ENCODE measurements around the gene TMEFF1.
"Not testable (repeated sequence)": the region's sequence is repeated elsewhere in the genome, so short reads cannot be mapped to it uniquely, and the experiment has no call there.

TMEFF1 gene, protein sequence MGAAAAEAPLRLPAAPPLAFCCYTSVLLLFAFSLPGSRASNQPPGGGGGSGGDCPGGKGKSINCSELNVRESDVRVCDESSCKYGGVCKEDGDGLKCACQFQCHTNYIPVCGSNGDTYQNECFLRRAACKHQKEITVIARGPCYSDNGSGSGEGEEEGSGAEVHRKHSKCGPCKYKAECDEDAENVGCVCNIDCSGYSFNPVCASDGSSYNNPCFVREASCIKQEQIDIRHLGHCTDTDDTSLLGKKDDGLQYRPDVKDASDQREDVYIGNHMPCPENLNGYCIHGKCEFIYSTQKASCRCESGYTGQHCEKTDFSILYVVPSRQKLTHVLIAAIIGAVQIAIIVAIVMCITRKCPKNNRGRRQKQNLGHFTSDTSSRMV

DNA sequence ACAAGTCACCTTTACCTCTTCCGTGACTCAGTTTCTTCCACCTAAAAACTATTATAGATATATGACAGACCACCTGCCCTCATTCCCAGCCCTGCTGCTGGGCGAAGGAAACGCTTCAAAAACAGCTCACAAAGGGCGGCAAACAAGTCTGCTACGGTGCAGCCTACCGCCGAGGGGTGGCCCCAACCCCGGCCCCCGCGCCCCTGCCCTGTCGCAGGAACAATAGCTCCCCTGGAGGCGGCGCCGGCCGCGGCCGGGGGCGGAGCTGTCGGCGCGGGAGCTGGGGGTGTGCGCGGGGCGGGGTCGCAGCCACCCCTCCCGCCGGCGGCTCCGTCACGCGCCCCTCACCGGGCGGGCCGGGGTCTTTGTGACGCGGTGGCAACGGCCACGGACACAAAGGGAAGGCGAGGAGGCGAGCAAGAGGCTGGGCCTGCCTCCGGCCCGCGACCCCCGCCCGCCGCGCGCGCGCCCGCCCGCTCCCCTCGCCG is at the start of gene TMEFF1:
Gene TMEFF1, plus strand, starts transcription at position 362 of the 488 bp plus-strand sequence. CDS start 396 bp downstream, outside the sequence.
- H3K27ac ChIP-seq = no peak within 1 kb of the TSS
- no peak for DNase-seq (ENCODE audit: low read depth, low spot score)

DNA sequence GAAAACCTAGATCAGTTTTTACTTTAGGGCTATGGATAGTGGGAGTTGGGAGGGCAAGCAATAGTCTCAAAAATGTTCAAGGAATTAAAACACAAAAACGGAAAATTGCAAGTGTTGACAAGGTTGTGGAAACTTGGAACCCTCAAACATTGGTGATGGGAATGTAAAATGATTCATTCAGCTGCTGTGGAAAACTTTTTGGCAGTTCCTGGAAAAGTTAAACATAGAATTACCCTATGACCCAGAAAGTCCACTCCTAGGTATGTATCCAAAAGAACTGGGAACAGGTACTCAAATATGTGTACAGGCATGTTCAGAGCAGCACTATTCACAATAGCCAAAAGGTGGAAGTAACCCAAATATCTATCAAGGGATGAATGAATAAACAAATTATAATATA is 47.2 kb upstream of the TMEFF1 start:
- peak overlapping the region; percentile 98 for H3K27ac ChIP-seq
- DNase-seq (ENCODE audit: low read depth, low spot score) = no peak

DNA sequence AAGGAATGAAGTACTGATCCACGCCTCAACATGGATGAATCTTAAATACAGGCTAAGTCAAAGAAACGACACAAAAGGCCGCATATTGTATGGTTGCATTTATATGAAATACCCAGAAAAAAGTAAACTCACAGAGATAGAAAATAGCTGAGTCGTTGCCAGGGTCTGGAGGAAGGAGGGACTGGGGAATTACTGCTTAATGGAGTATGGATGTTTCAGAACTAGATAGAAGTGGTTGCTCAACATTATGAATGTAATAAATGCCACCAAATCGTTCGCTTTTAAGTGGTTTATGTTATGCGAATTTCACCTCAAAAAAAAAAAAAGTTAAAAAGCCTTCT is 46.8 kb upstream of the TMEFF1 start:
- H3K27ac ChIP-seq = peak overlapping the region; percentile 98
- no peak for DNase-seq (ENCODE audit: low read depth, low spot score)

- DNase-seq (ENCODE audit: low read depth, low spot score) = no peak
- H3K27ac ChIP-seq = peak within 1 kb of the TSS; percentile 98
Observed at GRCh38 chr9:100426530-100427365, 46.2 kb upstream of the TMEFF1 start, which contains the start of gene MSANTD3. Gene MSANTD3 (plus strand): TSS chr9:100427143. CDS start chr9:100441939, 14,796 bp downstream.

DNA sequence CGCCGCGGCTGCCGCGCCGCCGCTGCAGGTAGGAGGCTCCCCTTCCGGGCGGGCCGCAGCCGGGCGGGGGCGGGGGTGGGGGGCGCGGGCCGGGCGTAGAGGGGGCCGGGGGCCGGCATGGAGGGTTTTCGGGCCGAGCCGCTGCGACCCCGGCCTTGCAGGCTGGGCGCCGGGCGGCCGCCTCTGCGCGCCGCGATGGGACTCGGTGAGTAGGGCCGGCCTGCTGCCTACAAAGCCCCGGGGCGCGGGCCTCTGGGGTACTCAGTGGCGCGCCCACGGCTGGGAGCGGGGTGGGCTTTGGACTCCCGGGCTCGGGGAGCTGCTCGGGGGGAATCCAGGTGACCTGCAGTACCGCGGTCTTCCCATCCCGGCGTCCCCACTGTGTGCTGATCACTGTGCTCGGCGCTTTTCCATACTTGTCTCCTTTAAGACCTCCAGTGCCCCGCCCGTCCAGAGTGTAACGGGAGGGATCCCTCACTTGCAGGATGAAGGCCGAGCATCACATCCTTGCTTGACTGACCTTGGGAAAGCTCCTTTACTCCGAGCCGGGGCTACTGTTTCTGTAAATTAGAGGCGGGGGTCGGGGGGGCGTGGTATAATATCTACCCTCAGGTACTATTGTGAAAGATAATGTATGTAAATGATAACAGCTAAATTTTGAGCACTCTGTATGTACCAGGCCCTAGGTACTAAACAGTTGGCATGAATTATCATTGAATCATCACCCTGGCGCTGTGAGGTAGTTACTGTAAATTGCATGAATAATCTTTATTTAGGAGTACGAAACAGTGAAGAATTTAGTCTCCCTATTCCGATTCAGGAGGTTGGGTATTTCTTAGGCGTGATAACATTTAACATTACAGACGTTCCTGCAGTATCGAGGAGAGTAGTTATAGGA is 45.3 kb upstream of the TMEFF1 start:
- no peak for DNase-seq (ENCODE audit: low read depth, low spot score)
- peak overlapping the region; percentile 98 for H3K27ac ChIP-seq

DNA sequence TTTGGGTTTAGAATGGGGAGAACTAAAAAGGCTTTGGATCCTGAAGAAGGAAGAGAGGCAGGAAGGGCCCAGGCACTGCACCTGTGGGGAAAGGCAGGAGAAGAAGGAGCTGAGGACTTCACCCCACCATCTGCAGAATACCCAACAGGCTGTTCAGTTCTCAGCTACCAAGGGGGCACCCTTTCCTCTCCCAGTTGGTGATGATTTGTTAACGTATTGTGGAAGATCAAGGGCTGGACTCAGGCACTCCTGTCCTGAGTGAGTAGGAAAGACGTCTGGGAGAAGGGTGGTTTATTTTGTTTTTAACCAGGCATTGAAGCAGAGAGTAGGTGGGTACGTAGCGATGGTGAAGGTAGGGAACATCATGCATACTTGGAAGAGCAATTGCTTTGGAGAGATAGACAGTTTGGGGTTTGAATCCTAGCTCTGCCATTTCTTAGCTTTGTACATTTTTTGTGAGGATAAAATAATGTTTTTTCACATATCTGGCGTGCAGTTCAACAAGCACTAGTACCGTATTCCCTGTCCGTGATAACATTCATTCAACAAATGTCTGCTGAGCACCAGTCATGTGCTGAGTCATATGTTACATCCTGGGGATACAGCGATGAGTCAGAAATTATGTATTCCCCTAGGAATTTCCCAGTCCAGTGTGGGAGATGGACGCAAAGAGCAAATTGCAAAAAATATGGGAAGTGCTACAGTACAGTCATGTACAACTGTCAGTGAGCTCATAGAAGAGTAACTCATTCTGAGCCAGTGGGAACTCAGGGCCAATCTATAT is 43.9 kb upstream of the TMEFF1 start:
- peak overlapping the region; percentile 98 for H3K27ac ChIP-seq
- DNase-seq (ENCODE audit: low read depth, low spot score) = peak; percentile 96

DNA sequence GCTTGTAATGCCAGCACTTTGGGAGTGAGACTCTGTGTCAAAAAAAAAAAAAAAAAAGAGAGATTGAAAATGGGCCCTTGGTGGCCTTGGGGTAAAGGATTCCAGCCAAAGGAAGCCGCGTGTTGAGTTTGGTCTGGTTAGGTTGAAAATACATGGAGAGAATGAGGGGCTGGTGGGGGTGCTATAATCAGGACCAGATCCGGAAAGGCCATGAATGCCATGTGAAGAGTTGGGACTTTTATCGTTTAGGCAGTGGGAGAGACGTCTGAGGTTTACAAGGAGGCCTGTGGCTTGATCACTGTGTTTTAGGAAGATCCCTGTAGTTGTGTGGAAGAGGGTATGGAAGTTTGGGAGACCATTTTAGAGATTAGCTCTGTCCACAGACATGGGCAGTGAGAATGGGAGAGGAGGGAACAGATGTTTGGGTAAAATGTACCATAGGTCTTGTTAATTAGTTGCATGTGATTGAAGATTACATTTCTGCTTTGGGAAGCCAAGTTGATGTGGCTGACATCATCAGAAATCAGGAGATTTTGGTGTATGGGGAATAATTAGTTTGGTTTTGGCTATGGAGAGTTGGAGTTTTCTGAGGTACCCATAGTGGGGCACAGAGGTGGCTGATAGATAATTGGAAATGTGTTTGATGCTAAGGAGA is 42.5 kb upstream of the TMEFF1 start:
- DNase-seq (ENCODE audit: low read depth, low spot score) = no peak
- peak overlapping the region; percentile 98 for H3K27ac ChIP-seq

GRCh38 chr9:100431886-100432285 is 41.1 kb upstream of the TMEFF1 start:
- DNase-seq (ENCODE audit: low read depth, low spot score) = no peak
- peak overlapping the region; percentile 3 for H3K27ac ChIP-seq

DNA sequence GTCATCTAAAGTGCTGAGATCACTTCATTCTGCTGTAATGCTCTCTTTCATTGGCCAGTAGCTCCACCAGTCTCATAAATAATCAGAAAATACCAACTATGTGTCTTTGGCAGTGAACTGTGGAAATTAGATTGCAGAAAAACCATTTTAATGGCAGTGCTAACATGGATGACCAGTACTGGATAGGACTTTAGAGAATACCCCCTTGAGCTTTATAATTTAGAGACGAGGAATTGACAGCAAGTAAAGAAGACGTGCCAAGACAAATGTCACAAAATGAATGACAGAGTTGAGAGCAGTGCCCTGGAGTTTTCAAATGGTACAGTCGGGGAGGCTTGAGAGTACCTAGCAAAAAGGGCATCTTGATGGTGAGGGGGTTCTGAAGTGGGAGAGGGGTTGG is 40.2 kb upstream of the TMEFF1 start:
- DNase-seq (ENCODE audit: low read depth, low spot score) = no peak
- no peak overlapping the region for H3K27ac ChIP-seq

GRCh38 chr9:100436571-100436970 is 36.4 kb upstream of the TMEFF1 start:
- DNase-seq (ENCODE audit: low read depth, low spot score) = no peak
- peak overlapping the region; percentile 18 for H3K27ac ChIP-seq

DNA sequence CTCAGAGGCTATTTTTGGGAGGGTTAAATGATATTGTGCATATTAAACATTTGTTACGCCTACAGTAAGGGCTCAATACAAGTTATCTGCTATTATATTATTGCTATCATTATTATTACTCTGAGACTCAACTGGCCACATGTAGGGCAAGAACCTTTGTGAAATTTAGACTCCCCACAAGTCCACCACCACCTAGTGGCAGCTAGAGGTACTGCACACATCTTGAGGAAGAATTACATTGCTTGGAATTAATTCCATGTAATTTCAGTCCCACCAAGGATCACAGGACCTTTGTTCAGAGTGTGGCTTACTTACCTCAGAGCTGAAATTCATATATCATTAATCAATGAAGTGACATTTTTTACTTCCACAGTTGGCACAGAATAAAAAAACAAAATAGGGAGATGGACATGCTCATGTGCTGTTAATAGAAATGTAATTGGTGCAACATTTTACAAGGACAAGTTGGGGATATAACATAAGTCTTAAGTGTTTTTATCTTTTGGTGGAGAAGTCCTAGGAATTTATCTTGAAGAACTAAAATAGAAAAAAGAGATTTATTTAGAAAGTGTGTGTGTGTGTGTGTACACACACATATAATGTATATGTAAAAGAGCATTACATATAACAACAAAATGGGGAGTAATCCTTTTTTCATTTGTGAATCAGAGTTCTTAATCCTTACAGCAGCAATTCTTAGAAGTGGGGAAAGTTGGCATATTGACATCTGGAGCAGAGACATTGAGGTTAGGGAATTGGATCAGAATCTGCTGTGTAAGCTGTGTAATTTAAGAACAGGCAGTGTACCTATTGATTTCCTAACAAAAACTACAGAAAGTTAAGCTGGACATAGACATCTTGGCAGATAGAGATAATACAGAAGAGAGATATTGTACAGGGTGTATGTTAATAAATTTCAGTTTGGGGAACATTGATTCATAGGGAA is 34.8 kb upstream of the TMEFF1 start:
- H3K27ac ChIP-seq = no peak overlapping the region
- no peak for DNase-seq (ENCODE audit: low read depth, low spot score)

DNA sequence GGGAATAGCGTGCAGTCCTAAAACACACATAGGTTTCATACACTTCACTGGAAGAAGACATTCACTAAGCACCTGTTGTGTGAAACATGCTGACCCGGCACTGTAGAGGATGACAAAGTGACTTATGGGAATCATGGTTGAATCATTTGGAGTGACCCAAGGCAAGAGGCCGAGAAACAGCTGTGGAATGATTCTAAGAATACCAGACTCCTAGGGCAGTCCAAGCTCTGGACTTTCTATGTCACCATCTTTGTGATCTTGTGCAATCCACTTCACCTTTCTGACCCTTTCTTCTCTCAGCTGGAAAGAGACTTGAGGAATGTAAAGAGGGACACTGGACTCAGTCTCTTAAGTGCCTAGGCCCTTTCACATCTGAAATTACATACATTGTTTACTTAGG is 32.9 kb upstream of the TMEFF1 start:
- no peak for DNase-seq (ENCODE audit: low read depth, low spot score)
- no peak overlapping the region for H3K27ac ChIP-seq

DNA sequence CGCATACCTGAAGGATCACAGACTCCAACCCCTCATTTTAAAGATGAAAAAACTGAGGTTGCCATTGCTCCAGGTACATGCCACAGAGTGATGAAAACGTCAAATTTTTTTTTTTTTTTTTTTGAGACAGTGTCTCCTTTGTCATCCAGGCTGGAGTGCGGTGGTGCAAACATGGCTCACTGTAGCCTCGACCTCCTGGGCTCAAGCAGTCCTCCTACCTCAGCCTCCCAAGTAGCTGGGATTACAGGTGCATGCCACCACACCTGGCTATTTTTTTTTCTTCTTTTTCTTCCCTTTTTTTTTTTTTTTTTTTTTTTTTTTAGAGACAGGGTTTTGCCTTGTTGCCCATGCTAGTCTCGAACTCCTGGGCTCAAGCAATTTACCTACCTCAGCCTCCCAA is 32.5 kb upstream of the TMEFF1 start:
- not testable (repeated sequence) for DNase-seq (ENCODE audit: low read depth, low spot score); H3K27ac ChIP-seq

- no peak for DNase-seq (ENCODE audit: low read depth, low spot score)
- H3K27ac ChIP-seq = no peak overlapping the region
Observed at GRCh38 chr9:100441911-100442361, 31.0 kb upstream of the TMEFF1 start.

DNA sequence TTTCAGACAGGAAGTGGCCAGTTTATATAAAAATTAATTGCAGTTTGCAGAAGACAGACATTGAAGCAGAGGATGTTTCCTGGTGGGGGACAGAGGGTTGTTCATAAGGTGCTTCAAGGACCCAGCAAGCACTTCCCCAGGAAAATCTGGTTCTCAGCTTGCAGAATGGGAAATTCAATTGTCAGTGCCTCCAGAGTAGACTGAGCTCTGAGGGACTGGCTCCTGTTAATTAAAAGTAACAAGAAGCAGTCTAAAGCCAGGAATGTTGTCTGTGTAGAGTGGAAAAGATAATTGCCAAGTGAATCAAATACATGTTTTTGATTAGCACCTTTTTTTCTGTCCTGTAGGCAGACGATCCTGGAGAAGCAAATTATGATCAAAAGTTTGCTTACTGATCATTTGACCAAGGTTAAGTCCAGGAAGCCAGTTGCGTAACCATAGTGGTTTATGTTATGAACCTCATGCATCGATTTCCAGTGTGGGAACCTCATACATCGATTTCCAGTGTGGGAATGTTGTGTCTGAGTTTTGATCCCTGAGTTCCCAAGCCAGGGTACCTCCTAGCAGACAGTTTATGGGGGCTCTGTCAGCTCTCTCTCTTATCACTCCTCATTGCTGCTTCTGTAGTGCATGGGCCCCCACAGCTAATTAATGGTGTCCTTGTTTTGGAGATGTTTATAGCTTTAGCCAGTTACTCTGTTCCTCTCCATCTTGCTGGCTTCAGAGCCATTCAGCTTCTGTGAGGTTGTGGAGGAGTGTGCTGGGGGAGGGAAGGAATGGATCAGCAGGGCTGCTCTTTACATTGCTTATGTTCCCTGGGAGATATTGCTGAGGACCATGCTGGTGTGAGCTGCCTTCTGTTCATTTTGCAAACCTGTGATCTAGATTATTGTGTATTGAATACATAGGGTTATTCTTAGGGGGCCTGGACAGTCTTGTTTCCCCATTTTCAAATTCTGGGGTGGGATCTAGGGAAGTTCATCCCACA is 28.9 kb upstream of the TMEFF1 start:
- no peak overlapping the region for H3K27ac ChIP-seq
- no peak for DNase-seq (ENCODE audit: low read depth, low spot score)

GRCh38 chr9:100445161-100445902 is 27.6 kb upstream of the TMEFF1 start:
- no peak overlapping the region for H3K27ac ChIP-seq
- no peak for DNase-seq (ENCODE audit: low read depth, low spot score)
